Activated gamma-delta T cell (primary cell): ENCODE measurements around the gene CRYBG1.

Experiments used
- DNase-seq: peaks from one replicate; lab custom pipeline; 2025; lab: John Stamatoyannopoulos, UW

The CRYBG1 gene

DNA sequence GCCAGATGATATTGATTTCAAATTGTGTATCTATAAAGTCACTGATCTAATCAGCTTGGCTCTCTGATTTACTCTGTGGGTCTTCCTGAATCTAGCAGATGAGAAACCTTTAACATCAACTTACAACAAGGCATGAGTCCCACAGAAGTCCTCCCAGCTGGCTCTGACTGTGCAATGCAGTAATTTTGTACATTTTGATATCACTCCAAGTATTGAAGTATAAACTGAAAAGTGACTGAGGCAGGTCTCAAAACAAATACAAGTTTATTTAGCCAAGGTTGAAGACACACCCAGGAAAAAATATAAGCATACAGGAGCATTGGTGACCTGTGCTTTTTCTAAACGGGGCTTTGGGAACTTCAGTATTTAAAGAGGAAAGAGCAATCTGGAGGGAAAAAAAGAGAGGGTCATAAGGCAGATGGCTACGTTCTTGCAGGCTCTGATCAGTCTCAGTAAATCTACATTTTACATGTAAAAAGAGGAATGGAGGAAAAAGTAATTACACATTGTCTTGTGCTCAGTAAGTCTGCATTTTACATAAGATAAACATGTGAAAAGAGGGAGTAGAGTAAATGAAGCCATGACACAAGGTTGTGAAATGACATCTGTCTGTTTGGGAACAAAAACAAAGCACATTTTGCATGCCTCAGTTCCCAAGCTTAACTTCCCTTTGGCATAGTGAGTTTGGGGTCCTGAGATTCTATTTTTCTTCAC, 59.5 kb downstream of the CRYBG1 start:
- no peak for DNase-seq

DNA sequence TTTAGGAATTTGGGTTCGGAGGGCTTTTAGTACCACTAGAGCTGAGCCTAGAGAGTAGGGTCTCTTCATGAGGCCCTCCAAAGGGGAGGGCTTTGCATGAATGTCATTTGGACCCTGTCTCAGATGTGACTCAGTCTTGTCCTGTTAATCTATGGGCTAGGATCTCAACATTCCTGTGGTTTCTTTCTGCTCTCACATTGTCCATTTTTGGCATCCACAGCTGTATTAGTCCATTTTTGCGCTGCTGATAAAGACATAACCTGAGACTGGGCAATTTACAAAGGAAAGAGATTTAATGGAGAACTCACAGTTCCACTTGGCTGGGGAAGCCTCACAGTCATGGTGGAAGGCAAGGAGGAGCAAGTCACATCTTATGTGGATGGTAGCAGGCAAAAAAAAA, 61.0 kb downstream of the CRYBG1 start:
- DNase-seq: no peak

DNA sequence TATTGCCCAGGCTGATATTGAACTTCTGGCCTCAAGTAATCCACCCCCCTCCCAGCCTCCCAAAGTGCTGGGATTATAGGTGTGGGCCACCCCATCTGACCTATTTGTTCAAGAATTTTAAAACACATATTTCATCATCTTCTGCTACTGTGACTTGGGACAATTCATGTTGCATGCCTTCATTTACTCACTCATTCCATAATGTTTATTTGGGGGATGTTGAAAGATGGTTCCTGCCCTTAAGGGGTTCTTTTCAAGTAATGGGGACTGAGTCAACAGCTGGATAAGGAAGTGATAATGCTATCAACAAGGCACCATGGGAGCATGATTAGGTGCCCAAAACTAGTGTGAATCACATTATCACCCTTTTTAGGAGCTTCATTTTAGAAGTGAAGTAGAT, 62.0 kb downstream of the CRYBG1 start:
- no peak for DNase-seq

DNA sequence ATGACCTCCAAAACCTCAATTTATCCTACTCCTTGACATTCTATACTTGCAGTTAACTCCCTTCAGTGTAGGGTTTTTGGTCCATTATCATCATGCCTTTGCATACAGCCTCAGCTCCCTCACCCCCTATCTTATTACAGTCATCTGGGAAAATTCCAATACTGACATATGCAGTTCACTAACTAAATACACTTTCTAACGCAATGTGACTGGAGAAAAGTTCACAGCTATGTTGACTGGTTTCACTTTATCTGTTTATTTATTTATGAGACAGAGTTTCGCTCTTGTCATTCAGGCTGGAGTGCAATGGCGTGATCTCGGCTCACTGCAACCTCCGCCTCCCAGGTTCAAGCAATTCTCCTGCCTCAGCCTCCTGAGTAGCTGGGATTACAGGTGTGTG, 64.9 kb downstream of the CRYBG1 start:
- no peak for DNase-seq

DNA sequence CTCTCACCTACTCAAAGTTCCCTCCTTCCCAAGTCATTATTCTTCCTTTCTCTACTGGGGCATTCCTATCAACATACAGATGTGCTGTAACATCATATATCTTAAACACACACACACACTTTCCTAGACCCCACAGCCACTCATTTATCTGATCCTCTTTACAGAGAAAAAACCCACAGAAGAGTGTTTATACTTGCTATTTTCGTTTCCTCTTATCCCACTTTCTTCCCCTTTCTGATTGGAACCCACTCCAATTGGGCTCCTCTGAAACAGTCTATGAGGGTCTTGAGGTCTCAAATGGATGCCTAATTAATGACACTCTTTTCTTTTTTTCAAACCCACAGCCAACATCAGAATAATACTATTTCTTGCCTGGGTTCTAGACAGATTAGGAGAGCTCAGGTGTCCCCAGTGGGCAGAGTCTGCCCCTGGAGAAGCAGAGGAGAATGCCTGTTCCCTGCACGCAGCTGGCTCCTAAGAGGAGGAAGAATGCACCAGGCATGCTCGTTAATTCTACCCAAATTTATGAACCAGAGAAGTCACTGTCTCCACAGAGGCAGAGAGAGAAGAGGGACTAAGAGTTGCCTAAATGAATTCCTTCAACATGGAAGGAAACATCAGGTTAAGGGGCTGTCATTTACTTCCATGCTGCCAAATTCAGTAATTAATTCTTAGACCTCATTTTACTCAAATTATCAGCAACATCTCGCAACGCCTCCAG, 65.9 kb downstream of the CRYBG1 start:
- no peak for DNase-seq

DNA sequence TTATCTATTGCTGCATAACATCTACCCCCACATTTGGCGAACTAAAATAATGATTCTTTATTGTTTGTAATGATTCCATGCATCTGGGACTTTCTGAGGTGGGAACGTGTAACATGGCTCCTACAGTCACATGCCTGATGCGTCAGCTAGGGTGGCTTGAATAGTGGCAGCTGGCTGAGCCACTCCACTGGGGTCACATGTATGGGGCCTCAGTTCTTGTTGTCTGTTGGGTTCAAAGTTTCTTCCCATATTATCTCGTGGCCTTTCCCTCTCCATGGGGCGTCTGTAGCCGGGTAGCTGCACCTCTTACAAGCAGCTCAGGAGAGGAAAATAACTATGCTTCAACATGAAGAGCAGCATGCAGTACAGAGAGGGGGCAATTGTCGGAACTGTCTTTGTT, 69.9 kb downstream of the CRYBG1 start:
- no peak for DNase-seq

DNA sequence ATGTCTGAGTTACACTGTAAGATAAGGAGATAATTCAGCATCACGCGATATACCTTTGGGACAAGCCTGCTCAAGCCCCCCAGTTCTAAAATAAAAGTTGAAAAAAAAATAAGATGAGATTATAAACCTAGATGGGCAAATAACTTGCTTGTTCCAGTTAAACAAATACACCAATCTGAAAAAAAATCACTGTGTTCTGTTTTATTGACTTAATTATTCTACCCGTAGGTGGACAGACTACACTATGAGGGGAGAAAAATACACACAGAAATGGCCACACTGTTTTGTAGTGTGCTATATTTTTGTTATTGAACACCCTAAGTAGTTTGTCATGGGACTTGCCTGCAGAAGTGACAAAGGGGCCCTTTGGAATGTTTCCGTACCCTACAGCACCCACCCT, 70.9 kb downstream of the CRYBG1 start:
- DNase-seq: no peak

DNA sequence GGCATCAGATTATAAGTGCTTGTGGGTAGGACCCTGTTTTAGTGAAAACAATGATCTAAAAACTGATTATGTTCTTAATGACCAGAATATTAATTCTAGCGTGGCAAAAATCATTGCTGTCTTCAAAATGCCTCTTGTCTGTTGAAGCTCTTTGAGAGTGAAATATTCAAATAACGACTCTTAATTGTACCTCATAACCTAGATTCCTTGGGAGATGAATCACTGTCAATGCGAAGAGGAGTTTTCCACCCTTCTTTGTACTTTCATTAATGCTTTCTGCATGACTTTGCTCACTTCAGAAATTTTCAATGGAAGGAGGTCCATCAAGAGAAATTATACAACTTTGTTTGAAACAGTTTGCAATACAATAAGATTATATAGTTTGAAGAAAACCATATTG, 71.5 kb downstream of the CRYBG1 start:
- no peak for DNase-seq

DNA sequence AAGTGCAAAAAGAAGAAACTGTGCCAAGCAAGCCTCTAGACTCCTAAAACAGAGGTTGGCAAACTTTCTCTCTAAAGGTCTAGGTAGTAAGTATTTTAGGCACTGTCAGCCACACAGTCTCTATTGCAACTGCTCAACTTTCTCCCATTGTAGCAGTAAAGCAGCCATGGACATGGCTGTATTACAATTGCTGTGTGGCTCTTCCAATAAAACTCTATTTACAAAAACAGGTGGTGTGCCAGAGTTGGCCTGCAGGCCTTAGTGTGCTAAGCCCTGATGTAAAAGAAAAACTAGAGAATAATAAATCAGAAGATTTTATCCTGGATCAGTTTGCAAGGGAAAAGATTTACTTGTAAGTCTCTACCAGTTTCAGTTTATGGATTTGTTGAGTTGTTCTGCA, 74.0 kb downstream of the CRYBG1 start:
- DNase-seq: no peak

DNA sequence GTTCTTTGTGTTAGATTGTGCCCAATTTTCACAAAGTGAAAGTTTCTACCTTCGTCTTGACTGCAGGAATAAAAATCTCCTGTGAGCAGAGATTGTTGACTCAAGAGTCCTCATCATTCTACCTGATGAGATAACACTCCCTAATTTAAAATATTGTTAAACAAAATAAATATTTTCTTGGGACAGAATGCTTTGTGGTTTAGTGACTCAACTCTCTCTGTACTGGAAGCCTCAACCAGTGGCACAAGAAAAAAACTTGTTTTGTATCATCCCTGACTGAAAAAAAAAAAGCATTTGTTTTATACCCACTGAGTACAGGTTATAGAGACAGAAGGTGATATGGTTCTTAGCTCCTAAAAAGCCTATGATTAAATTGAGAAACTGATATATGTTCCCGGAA, 78.9 kb downstream of the CRYBG1 start:
- DNase-seq: no peak

DNA sequence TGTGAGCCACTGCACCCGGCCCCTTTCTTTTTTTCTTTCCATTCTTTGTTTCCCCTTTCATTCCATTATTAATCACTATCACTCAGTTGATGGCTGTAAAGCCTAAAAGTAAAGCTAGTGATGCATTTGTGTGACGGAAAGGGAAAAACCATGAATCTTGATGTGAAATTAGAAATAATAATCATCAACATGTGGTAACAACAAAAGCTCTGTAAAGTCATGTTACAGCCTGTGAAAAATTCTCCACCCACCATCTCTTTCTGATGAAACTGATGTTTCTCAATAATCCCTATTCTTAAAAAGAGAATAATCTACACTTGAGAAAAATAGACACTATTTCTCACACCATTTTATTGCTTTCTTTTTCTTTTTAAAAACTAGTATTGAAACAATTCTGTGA, 80.0 kb downstream of the CRYBG1 start:
- no peak for DNase-seq

DNA sequence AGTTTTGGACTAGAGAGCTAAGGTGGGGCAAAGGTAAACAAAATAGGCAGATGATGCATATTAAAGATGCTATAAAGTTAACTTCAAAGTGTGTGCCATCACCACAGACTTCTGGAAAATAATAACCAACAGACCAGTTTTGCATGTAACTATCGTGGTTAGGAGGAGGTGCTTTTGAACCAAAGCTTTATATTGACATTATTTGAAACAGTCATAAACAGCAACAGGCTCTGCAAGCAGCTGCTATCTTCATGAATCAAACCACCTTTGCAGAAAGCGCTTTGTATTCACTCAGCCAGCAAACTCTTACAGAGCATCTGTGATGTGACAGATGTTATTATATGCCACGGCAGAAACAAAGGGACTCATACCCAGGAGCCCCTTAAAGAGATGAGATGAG, 81.9 kb downstream of the CRYBG1 start:
- DNase-seq: no peak

DNA sequence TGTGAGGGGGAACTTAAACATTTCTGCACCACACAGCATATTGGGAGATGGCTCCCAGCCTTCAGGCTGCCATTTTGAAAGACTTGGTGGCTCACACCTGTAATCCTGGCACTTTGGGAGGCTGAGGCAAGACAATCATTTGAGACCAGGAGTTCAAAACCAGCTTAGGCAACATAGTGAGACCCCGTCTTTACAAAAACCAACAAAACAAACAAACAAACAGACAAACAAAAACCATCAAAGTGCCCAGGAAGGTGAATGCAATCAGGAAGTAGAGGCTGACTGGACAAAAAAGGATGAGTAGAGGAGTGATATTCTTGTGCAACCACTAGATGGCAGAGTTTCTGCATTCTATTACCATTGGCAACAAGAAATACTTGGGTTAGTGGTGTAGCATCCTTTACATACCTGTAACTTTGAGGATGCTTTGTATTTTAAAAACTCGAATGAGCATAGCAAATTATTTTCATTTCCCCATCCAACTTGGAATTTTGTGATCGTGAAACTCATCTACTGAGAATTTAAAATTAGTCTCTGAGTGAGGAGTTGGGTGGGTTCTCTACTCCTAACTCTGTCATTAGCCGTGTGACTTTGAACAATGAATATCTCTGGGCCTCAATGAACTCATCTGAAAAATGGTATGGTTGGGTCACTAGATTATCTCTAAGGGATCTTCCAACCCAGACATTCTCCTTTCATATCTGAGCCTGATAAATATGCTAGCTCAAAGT, 84.4 kb downstream of the CRYBG1 start:
- DNase-seq: no peak

DNA sequence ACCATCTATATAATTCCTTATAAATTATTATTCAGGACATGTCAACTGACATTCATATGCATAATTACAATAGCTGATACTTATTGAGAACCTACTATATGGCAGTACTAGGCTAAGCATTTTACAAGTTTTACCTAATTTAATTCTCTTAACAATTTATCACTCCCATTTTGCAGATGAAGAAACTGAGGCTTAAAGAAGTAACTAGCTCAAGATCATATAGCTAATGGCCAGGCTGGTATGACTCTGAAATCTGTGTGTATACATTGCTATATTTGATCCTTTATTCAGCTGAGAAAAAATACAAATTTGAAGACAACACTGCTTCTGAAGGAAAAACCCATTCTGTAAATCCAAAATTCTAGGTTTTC, 85.0 kb downstream of the CRYBG1 start:
- DNase-seq: no peak

DNA sequence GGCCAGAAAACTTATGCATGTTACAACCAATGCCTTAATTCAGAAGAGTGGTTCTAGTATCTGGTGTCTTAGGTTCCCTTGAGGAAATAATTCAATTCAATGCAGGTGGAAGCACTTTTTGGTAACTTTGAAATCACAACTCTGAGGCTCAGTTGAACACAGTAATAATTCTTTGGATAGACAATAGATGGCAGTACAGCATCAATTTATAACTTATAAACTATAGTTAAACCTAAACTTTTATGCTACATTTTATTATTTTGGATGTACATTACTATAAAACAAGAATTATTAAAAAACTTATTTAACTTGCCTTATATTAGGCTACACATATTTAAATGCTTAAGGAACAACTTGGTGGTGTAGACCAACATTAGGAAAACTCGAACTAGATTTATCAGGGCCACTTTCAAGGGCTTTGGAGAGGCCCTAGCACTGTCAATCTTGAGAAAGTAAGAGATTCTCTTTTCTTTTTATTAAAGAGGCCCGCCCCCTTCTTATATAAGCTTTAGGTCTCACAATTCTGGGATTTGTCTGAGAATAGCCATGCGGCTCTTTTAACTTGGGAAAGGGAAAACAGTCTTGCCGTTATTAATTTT, 85.9 kb downstream of the CRYBG1 start:
- DNase-seq: no peak

DNA sequence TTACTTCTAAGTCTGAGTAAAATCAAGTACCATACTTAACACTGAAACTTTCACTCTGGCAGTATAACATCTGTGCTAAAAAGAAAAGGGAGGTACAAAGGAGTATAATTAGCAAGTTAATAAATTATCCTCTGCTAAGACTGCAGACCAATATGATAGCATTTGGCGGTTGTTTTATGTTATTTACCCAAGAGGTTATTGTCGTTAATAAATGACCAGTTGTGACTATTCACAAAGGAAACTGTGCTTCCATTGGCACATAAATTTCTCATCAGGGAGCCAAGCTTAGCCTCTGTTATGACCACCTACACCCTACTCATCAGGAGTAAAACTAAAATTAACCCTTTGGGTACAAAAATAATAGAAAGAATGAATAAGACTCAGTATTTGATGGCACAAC, 86.5 kb downstream of the CRYBG1 start:
- DNase-seq: no peak

DNA sequence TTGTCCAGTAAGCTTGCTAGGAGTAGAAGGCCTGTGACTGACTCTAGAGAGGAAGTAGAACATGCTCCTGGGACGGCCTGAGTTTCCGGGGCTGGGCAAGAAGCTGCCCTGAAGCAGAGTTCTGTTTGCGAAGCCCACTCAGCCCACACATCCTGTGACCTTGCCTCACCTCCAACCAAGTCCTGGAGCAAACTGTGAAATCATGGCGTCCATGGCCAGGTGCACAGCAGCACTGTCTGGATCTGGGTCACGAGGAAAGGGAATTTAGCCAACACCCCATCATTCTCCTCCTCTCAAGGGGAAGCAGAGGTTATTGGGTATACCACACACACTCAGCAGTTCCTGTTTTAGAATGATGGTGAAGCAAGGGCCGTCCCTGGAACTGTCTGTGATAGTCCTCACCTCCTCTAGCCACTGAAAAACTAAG, 87.5 kb downstream of the CRYBG1 start:
- DNase-seq: no peak

DNA sequence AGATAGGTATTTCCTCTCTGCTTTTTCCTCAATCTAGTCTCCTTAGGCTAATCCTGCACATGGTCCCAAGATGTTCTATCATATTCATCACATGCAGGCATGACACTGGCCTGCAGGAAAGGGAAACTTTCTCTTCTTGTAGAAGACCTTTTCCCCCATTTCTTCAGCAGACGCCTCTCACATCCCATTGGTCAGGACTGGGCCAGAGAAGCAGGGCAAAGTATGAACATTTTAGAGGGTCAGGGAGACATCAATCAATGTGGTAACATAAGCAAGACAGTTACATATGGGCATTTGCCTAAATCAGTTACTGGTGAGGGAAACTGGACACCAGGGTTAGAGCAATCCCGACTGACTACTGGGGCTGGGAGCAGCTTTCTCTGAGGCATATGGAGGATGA, 90.1 kb downstream of the CRYBG1 start:
- no peak for DNase-seq

DNA sequence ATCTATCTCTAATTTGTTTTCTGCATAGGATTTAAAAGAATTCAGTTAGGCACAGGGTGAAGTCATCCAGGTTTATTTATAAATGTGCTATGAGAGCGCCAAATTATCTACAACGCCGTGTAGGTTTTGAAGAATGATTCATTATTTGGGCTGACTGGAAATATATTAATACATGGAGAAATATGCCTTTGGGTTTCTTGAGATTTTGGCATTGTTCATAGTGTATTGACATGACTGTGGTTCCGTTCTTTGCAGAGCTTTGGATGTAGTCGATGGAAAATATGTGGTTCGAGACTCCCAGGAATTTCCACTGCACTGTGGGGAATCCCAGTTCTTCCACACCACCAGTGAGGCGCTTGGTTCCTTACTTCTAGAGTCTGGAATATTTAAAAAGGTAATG, 90.9 kb downstream of the CRYBG1 start:
- no peak for DNase-seq

DNA sequence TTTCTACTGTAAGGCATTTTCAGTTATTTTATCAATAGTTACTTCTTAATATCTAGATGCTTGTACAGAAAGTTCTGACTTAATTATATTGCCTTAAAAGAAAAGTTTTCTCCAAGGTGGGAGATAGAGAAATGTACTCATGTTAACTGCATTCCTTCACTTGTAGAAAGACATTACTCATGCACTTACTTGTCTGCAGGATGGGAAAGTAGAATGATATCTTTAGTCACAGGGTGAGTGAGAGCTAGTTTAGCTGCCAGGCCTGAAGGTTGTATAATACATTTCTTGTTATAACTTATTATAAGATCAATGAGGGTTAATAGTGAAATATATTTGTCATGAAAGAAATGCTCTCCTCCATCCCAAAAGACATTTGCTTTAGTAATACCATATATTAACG, 92.1 kb downstream of the CRYBG1 start:
- no peak for DNase-seq

DNA sequence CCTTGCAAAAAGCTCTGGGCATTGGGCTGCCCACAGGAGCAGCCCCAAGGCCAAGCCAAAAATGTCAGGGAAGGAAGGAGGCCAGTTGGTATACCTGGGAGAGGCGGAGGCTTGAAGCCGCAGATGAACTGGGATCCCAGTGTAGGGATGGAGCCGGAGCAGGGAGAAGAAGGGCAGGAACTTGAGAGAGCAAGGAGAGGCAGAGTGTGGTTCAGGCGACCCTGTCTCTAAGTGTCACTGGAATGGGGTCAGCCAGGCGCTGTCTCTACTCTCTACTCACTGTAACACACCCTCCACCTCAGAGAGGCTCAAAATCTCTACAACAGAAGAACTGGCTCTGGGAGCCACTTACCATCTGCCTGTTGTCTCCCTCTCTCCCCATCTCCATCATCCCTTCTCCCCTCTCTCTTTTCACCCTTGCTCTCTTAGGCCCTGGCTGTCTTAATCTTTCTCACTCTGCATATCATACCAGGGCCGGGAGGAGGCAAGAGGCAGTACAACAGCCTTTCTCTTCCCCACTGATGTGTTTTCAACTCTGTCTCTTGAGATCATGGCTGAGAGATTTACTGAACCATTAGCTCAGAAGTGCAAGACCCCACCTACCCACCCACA, 93.3 kb downstream of the CRYBG1 start:
- no peak for DNase-seq

DNA sequence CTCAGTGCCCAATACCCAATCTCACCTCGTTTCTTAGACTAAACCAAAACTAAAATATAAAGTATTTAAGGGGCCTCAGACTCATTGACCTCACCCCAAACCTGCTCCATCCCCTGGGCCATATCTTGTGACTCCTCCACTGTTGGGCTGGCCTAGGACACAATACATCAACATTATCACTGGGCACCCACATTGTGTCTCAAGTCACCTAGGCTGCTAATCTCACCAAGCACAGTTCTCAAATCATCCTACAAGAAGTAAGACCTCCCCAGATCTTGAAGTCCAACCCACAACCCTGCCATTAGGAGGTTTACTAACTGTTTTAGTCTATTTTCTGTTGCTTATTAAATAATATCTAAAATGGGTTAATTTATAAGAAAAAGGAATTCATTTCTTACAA, 96.2 kb downstream of the CRYBG1 start:
- no peak for DNase-seq
